HG03460 (cell line): Measurements from ENCODE around the gene TSNAX.
"Not testable (repeated sequence)": the region's sequence is repeated elsewhere in the genome, so short reads cannot be mapped to it uniquely, and the experiment has no call there.

Source experiments
- ATAC-seq: cut with Tn5 transposase; IDR thresholded peaks from one replicate; pipeline ENCODE4 v1.9.1; 2021; ENCODE audit not compliant: unreplicated experiment

The TSNAX gene, protein sequence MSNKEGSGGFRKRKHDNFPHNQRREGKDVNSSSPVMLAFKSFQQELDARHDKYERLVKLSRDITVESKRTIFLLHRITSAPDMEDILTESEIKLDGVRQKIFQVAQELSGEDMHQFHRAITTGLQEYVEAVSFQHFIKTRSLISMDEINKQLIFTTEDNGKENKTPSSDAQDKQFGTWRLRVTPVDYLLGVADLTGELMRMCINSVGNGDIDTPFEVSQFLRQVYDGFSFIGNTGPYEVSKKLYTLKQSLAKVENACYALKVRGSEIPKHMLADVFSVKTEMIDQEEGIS

DNA sequence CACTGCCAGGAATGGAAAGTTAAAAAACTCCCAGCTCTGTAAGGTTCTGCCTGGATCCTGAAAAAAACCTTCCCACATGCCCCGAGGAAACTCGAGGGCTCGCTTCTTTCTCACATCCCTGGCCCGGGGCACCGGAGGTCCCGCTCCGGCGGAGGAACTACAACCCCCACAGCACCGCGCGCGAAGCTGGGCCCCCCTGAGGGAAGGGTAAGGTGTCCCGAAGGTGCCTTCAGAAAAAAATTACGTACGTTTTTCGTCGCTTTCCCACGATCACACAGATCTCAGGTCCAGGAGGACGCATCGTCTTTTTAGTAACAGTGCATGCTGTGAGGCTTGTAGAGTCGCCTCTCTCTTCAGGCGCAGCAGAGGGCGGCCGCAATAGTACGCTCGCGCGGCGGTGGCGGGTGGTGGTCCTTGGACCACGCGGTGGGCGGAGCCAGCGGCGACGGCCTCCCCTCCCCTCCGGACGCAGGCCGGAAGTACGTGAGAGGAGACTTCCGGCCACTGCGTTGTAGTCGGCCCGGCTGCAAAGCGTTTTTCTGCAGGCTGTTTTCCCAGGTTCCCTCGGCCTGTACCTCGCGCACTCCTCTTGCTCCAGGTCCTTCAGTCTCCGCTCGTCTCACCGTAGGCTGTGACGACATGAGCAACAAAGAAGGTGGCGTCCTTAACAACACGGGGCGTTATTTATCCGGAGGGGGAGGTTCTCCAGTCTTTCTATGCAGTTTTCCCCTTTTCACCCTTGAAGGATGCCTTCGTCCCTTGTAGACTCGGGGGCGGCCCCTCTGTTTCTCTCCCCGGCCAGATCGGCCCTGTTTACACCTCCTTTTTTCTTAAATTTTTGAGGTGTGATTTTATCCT is at the start of gene TSNAX:
Gene TSNAX, plus strand, starts transcription at position 498 of the 858 bp plus-strand sequence. Its CDS starts 142 bp downstream, at position 640.
- ATAC-seq: peak; percentile 92

DNA sequence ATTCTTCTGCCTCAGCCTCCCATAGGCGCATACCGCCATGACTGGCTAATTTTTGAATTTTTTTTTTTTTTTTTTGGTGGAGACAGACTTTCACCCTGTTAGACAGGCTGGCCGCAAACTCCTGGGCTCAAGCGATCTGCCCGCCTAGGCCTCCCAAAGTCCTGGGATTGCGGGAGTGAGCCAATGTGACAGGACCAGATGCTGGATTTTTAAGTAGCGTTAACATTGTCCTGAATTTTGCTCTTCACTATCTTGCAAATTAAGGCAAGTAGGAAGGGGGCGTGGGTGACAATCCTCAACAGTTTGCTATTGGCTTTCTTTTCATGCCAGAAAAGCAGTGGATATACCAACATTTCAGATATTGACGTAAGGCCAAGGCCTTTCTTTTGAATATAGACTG is 49.7 kb upstream of the TSNAX start:
- no peak for ATAC-seq

DNA sequence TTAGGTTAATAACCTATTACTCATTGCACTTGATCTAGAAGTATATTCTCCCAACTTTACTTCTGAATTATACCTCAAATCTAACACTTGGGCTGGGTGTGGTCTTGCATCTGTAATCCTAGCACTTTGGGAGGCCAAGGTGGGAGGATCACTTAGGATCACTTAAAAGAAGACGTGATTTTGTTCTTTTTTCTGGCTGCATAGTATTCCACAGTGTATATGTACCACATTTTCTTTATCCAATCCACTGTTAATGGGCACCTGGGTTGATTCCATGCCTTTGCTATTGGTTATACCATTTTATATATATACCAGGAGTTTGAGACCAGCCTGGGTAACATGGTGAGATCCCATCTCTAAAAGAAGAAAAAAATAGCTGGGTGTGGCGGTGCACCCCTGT is 48.5 kb upstream of the TSNAX start:
- ATAC-seq: no peak

DNA sequence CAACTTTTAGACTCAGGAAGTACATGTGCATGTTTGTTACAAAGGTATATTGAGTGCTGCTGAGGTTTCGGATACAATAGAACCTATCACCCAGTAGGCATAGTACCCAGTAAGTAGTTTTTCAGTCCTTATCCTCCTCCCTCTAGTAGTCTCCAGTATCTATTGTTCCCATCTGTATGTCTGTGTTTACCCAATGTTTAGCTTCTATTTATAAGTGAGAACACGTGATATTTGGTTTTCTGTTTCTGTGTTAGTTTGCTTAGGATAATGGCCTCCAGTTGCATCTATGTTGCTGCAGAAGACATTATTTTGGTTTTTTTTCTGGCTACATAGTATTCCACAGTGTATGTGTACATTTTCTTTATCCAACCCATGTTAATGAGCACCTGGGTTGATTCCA is 47.2 kb upstream of the TSNAX start:
- no peak for ATAC-seq

DNA sequence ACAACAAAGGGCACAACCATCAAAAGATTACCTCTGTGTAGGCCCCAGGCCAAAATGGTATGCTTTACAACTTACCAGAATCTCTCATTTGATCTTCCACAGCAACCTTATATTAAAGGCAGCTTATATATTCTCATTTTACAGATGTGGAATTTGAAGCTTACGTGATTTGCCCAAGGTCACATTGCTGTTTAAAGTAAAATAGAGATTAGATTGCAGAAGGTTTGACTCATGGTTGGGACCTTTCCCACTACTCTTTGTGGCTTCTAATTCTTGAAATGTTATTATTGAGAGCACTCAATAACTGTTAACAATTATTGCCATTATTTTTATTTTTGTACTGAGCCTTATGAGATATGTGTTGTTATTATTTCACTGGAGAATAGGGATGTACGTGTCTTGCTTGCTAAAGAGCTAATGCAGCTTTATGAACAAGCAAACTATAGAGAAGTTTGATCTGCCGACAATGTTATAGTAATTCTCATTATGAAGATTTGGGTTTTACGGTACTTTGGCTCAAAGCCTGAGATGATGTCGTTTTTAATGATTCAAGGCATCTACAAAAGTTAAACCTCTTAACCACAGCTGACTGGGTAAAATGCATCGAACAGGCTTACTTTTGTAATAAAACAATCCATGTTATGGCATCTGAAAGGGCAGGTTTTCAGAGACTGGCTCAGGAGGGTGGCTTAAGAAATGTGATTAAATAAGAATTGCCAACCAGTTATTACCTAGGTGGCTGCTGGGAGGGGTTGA is 43.3 kb upstream of the TSNAX start:
- no peak for ATAC-seq

DNA sequence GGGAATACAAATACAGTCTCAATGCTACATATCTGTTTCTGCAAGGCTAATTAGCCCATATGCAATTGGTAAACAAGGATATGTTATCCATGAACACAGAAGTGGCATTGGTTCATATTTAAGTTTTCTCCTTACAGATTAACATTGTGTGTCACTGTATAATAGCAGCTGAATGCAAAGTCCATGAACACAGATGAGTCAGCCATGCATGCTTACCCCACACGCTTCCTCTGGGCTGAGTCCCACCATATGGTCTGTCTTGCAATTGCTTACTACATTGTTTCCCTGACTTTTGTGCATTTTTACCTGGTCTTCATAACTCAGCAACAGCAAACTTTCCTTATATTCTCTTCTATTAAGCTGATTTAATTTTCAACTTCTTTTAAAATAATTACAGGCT is 41.5 kb upstream of the TSNAX start:
- ATAC-seq: no peak

DNA sequence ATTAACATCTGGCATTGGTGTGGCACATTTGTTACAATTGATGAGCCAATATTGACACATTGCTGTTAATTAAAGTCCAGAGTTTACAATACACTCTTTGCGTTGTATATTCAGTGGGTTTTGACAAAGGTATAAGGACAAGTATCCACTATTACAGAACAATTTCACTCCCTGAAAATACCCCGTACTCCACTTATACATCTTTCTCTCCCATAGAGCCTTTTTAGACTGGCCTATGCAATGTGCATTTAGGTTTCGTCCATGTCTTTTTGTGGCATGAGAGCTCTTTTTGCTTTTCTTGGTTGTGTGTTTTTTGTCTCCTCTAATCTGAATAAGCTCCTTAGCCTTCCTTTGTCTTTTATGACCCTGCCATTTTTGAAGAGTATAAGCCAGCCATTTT is 40.6 kb upstream of the TSNAX start:
- no peak for ATAC-seq

DNA sequence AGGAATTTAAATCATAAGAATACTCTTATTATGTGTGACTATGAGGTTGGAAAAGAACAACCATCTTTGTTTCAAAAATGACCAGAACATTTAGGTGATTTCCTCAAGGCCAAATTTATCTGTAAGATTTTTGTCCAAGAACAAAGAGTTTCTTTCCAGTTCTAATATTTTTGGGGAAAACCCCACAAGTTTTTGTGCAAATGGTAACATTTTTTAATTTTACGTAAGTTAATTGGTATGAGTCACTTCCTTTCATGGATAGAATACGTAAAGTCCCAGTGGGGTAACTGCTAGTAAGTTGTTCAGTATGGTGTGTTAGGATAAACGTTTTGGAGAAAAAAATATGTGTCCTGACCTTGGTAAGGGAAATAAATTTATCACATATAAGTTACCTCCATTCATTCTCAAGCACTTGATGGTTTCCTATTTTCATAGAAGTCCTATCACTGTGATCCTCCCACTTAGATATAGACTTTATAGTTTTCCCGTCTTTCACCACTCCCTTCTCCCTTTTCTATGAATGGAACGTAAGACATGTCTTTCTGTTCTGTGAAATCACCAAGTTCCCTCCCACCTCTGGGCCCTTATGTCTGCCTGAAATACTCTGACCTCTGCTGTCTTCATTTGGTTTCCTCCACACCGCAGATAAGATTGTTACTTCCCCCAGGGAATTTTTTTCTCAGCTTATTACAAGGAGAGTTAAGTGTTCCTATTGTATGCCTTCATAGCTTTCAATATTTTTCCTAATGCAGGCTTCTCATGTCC is 34.9 kb upstream of the TSNAX start:
- ATAC-seq: no peak

DNA sequence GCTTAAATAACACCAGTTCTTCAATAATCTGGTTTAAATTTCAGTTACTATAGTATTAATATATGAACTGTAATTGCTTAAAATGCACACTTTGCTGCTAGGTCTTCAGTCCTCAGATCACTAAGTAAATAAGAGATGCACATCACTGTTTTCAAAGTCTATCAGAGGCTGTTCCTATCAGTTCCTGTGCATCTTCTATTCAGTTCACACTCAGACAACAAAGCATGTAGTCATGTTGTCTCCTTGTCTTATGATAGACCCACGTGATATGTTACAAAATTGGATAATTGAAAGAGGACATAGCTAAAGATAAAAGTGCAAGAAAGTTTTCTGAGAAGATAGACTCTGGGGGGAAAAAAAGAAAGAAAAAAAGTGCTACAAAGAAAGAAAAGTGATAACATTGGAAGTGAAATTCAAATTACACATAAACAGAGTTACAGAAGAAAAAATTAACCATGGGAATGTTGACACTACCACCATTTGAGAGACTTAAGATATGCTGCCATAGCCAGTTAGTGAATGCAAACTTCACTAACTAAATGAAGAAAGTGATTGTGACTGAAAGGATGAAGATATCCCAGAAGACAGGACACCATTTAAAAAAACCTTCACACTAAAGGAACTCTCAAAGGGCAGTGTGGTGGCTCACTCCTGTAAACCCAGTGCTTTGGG is 33.9 kb upstream of the TSNAX start:
- no peak for ATAC-seq

DNA sequence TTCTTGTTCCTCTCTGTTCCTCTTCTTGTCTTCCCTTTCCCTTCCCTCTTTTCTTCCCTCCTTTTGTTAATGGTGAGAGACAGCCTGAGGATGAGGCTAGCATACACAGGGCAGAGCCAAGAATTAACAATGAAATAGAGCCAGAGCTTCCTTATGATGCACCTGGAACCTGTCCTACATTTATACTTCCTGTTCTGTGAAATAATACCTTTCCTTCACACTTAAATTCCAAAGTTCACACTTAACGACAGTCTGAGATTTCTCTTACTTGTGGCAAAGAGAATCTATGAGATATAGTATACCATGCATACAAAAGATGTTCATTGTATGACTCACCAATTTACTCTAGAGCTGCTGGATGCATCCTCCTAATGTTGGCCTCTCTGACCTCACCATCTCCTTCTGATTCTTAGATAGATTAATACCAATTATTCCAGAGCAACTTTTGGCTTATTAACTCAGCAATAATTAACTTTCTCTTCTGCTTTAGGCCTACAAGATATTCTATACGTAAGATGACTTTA is 30.8 kb upstream of the TSNAX start:
- ATAC-seq: no peak

DNA sequence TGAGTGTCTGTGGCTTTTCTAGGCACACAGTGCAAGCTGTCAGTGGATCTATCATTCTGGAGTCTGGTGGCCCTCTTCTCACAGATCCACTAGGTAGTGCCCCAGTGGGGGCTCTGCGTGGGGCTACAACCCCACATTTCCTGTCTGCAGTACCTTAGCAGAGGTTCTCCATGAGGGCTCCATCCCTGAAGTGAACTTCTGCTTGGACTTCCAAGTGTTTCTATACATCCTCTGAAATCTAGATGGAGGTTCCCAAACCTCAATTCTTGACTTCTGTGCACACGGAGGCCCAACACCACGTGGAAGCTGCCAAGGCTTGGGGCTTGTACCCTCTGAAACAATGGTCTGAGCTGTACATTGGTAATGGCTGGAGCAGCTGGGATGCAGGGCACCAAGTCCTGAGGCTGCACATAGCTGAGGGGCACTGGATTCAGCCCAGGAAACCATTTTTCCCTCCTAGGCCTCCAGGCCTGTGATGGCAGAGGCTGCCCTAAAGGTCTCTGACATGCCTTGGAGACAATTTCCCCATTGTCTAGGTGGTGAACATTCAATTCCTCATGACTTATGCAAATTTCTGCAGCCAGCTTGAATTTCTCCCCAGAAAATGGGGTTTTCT is 29.2 kb upstream of the TSNAX start:
- no peak for ATAC-seq

DNA sequence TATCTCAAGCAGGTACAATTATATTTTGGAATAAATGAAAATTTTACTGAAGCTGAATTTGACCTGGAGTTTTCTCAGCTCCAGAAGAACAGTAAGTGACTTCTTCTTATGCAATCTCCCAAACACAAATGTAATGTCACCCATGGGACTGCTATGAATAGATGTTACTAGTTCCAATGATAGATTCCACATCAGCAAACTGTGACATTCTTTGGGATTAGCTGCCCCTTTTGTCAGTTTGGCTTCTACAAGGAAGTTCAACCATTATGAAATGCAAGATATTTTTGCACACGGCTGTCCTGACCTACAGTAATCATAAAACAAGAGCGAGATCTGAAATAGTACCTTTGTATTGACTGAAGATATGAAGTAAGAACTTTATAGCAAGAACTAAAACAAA is 27.8 kb upstream of the TSNAX start:
- ATAC-seq: no peak

DNA sequence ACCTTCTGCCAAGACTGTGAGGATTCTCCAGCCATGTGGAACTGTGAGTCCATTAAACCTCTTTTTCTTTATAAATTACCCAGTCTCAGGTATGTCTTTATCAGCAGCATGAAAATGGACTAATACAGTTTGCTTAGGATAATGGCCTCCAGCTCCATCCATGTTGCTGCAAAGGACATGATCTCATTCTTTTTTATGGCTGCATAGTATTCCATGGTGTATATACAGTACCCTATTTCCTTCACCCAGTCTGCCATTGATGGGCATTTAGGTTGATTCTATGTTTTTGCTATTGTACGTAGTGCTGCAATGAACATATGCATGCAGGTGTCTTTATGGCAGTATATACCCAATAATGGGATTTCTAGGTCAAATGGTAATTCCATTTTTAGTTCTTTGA is 25.3 kb upstream of the TSNAX start:
- not testable (repeated sequence) for ATAC-seq

DNA sequence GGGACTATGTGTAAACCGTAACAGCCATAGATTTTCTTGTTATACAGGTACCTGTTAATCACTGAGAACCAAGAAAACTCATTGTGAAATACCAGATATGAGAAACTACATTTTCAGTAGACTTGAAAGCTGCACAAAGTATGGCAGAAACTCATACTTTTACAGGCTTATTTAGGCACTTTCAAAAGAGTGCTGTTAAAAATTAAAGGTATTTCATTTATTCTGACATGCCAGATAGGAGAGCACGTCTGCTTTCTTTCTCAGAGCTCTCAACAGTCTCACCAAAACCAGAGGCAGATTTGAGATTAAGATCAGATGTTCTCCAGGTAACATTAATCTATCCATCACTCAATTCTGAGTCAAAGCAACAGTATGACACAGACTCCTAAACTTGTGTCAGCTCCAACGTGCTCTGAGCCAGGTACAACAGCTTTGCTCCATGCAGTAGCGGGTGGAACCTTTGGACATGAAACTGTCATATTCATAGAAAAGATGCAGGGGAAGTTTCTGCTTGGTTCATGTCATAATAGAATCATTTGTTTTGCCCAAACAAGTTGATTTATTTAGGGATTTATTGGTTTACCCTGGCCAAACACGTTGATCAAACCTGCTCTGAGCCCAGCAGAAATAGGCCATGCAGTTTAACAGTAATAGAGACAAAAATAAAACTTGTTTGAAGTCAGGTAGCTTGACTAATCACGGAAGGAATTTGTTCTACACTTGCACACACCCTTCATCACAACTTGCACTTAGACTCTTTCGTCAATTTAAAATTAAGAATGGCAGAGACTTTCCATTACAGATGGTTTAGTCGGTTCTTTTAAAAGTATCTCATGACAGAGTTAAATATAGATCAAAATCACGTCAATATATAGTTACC is 20.8 kb upstream of the TSNAX start:
- ATAC-seq: no peak

DNA sequence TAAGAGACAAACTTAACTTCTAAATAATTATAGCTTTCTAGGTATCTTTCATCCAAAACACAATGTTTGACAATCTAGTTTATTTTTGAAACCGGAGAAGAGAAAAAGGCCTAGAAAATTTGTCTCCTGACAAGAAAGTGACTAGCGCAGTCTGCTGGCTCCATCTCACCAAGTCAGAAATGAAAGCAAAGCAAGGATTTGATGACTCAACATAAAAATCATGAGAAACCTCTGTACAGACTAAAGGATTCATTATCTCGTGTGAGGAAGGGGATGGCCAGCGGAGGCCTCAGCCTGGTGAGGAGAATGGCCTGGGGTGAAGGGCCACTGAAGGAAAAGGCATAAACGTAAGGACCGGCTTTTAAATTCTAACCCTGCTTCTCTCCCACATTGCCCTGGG is 20.0 kb upstream of the TSNAX start:
- no peak for ATAC-seq

DNA sequence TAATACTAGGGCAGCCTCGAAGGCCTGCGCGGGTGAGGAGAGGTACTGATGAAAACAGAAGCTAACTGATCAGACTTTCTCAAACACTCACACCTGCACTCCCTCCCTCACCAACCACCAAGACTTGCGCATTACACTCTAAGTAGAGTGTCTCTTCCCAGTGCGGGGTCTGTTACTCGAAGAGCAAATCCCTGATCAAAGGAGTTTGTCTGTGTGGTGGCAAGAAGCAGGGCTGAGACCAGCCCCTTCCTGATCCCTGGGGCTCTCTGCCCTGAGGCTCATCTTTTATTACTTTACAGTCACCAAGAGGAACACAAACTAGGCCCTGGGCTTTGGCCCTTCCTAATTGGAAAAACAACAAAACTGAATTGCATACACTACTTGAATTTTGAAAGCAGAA is 19.5 kb upstream of the TSNAX start:
- no peak for ATAC-seq

DNA sequence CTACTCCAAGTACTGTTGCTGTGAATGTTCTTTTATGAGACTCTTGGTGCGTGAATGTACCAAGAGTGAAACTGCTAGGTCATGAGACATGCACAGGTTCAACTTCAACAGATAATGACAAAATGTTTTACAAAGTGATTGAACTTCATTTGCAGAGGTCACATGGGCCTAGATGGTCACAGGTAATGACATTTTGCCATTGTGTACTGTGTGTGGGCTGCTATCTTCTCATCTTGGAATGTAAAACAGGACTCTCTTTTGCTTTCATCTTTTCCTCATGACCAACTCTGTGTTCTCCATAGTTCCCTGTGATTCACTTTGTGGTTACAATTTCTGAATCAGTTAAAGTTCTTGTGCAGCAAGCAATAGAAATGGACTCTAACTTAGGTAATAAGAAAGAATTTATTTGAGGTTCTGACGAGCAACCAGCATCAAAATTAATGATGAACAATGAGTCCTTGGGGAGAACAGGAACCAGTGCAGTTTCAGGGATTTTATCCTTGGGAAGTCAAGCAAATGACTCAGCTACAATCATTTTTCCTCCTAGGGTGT is 16.2 kb upstream of the TSNAX start:
- peak; percentile 42 for ATAC-seq

DNA sequence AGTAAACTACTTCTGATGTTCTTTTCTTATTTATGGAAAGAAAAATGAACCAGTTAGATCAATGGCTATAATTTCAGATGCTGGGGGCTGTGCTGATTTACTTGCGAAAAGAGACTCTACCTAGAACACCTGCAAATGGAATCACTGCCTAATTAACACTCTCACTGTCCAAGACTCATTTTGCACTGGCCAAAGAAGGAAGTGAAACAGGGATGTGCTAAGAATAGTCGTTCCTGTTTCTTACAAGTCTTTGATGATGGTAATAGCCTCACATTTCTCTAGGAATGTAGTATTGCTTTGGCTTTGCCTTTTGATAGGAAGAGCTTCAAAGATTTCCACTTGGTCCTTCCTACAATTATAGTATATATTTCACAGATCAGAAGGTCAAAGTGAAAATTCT is 12.7 kb upstream of the TSNAX start:
- ATAC-seq: no peak

DNA sequence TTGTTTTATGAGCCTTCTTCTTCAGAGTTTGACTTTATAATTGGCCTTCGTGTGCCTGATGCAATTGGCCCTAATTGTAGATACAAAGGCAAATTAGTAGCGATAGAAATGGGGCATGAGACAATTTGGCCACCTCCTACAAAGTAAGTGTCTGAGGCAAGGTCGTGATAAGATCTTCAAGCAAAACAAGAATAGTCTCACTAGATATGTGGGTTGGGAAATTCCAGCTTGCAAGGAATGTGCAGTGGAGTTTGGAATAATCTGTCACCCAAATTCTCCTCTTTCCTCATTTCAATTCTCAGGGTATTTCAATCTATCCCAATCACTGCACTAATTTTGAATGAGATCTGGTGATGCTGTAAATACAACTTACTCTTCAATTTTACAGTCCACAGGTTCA is 11.4 kb upstream of the TSNAX start:
- ATAC-seq: no peak
